ENCODE measurements around the gene EID2B.
A peak's percentile ranks its signal among the peaks of the same experiment; 100 is the strongest.

The EID2B gene, protein sequence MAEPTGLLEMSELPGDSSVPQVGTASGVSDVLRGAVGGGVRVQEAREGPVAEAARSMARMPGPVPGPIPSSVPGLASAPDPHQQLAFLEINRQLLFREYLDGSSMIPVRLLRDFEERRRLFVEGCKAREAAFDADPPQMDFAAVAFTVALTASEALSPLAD

DNA sequence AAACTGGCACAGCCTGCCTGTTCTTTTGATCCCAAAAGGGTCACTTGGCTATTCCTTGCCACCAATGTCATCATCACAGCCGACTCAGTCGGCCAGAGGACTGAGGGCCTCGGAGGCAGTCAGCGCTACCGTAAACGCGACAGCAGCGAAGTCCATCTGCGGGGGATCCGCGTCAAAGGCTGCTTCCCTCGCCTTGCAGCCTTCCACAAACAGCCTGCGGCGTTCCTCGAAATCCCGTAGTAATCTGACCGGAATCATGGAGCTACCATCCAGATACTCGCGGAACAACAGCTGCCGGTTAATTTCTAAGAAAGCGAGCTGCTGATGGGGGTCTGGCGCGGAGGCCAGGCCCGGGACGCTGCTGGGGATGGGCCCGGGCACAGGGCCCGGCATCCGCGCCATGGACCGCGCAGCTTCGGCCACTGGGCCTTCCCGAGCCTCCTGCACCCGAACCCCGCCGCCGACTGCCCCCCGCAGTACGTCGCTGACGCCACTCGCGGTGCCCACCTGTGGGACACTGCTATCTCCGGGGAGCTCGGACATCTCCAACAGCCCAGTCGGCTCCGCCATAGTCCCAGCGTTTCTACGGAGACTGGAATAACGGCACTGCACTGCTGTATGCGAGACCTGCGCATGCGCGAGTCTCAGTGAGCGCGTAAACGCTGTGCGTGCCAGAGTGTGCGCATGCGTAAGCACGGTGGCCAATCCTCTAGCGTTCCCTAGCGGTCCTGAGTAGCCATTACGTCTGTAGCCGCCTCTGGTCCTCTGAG lies at the start of gene EID2B:
Gene EID2B, minus strand, starts transcription at position 620 of the 770 bp plus-strand sequence. Its CDS starts 50 bp downstream, at position 570.
- peak within 1 kb of the TSS; percentile 91 for H3K4me3 Mint-ChIP-seq
- H3K36me3 Mint-ChIP-seq, result peaks cover 4% of the 10 kb centered on the region
- H3K27ac Mint-ChIP-seq, result peak within 1 kb of the TSS; percentile 59
- H3K27me3 Mint-ChIP-seq, result no peaks in the 10 kb centered on the region
- peaks cover 27% of the 10 kb centered on the region for H3K4me1 Mint-ChIP-seq
- H3K9me3 Mint-ChIP-seq, result no peaks in the 10 kb centered on the region

DNA sequence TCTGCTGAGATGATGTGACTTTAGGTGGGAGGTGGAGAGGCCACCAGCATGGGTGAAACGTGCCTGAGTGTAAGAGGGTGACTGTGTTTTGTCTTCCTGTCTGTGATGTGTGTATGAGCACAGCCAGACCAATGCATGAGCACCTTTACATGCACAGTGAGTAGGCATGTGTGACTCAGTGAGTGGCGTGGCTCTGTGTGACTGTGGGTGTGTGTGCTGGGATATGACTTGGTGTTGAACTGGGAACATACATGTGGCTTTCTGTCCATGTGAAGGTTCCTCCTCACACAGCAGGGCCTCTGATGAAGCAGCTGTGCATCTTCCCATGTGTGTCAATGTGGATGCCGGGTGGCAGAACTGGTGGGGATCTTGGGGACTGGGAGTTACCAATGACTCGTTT lies 49.8 kb upstream of the EID2B start:
- Mint-ChIP-seq H3K9me3 (peaks cover 7% of the 10 kb centered on the region), H3K4me1 (peaks cover 4% of the 10 kb centered on the region), H3K27ac (no peak overlapping the region), H3K4me3 (no peak overlapping the region), H3K36me3 (peaks cover 3% of the 10 kb centered on the region), H3K27me3 (peaks cover 10% of the 10 kb centered on the region)

DNA sequence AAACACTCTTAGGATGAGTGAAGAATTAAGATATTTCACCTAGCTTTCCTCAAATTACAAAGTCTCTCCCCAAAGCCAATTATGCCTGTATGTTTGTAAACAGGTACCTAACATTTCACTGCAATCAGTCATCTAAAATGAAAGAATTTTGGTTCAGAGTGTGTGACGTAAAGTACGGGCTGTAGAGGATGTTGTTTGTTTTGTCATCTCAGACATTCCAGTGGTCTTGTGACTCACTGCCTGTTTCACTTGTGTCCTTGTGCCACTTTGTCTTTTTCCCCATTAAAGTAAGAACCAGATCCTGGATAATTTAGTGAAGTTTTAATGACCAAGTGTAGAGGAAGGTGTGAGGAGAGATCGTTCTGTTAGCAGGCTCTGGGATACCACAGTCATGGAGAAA lies 36.0 kb upstream of the EID2B start:
- Mint-ChIP-seq H3K36me3 (no peaks in the 10 kb centered on the region), H3K4me1 (no peaks in the 10 kb centered on the region), H3K4me3 (no peak overlapping the region), H3K27ac (no peak overlapping the region), H3K9me3 (no peaks in the 10 kb centered on the region), H3K27me3 (no peaks in the 10 kb centered on the region)

DNA sequence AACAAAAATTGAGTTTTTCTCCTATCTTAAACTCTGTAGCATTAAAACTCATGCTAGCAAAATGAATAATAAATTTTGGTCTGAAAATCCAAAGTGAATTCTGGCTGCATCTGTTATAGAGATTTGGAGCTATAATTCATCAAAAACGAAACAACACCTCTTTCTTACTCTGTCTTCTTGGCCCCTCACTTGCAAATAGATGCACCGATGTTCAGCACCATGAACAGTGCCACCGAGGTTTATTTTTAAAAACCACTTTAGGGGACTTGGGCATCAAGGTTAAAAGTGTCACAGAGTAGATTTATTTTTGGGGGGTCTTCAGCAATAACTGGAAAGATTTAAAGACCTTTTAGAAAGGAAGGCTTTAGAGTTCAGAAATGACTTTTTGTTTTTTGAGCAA lies 33.4 kb upstream of the EID2B start:
- Mint-ChIP-seq H3K4me1 (no peaks in the 10 kb centered on the region), H3K27ac (no peak overlapping the region), H3K27me3 (no peaks in the 10 kb centered on the region), H3K36me3 (no peaks in the 10 kb centered on the region), H3K4me3 (no peak overlapping the region), H3K9me3 (no peaks in the 10 kb centered on the region)

DNA sequence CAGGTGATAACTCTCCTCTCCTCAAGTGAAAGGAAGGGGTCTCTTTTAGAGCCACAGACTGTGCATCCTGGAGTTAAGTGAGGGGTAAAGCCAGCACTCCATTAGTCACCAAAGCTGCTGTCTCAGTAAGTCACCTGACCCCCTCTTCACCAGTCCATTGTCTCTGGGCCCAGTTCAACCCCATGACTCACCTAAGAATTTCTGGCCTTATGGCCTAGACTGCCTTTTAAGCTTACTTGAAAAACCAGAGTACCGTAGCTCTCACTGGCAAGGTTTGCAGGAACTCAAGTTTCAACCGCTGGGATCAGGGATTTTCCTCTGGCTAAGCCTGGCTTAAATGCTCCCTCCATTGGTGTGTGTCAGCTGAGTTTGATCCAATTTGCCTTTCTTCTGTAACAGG lies 30.8 kb upstream of the EID2B start:
- Mint-ChIP-seq H3K9me3 (no peaks in the 10 kb centered on the region), H3K27ac (no peak overlapping the region), H3K27me3 (no peaks in the 10 kb centered on the region)

DNA sequence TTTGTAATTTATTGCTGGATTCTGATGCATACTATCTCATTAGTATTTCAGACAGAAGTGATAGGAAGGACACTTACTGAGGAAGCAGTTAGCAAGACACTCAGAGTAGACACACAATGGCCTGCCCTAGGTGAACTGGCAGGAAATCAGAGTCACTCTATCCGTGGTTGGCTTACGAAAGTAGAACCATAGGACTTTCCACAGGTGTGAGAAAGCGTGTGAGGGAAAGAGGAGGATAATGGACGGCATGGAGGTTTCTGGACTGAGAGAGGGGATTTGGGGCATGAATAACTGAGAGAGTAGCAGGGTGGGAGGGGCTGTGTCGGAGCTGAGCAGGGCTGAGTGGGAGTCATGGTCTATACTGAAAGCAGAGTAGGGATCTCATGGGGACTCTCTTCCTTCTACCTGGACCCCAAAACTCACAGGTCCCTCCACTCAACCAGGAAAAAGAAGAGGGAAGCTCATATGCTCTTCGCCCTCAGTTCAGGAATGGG lies 26.0 kb upstream of the EID2B start:
- peak overlapping the region; percentile 78 for H3K4me3 Mint-ChIP-seq
- H3K36me3 Mint-ChIP-seq, result no peaks in the 10 kb centered on the region
- H3K4me1 Mint-ChIP-seq, result peaks cover 28% of the 10 kb centered on the region
- H3K9me3 Mint-ChIP-seq, result no peaks in the 10 kb centered on the region
- peak overlapping the region; percentile 96 for H3K27ac Mint-ChIP-seq
- H3K27me3 Mint-ChIP-seq, result no peaks in the 10 kb centered on the region

More for the DNA sequence above, 30.8 kb upstream of the EID2B start:
- Mint-ChIP-seq H3K36me3 (no peaks in the 10 kb centered on the region), H3K4me3 (no peak overlapping the region), H3K4me1 (peaks cover 12% of the 10 kb centered on the region)

DNA sequence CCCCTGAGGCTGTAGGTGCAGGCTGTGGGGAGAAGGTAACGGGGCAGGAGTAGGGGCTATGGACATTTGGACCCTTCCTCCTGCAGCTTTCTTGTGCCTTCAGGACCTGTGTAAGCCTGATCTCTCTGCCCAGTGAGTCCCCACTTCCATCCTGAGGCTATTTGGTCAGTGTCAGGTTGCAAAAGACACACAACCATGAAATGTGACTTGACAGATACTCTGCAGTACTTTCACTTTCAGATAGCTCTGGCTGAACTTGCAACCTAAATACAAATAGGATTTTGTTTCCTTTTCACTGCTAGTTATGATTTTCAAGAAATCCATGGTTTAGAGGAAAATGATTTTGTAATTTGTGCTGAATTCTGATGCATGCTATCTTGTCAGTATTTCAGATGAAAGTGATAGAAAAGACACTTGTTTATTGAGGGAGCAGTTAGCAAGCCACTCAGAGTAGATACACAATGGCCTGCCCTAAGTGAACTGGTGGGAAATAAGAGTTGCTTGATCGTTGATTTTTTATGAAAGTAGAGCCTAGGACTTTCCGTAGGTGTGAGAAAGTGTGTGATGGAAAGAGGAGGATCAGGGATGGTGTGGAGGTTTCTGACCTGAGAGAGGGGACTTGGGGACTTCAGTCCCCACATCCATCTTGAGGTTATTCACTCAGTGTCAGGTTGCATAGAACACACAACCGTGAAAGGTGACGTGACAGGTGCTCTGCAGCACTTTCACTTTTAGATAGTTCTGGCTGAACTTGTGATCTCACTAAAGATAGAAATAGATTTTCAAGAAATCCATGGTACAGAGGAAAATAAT lies 25.4 kb upstream of the EID2B start:
- Mint-ChIP-seq H3K36me3 (no peaks in the 10 kb centered on the region), H3K9me3 (no peaks in the 10 kb centered on the region), H3K27ac (peak overlapping the region; percentile 96), H3K4me3 (peak overlapping the region; percentile 78), H3K27me3 (no peaks in the 10 kb centered on the region), H3K4me1 (peaks cover 32% of the 10 kb centered on the region)

DNA sequence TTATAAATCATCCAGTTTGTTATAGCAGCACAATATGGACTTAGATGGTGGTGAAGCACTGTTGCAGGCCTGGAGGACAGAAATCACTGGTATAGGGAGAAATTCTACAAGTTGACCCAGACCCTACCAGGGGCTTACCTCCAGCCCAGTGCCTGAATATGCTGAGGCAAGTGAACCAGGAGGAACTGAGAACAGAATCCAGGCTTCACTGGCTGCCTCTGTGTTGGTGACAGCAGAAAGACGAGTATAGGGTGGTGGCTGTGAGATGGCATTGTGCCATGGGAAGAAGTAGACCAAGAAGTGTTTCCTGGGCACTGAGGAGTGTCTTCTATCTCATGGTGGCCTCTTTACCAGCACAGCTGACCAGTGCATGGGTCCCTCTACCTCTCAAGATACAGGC lies 23.2 kb upstream of the EID2B start:
- Mint-ChIP-seq H3K9me3 (no peaks in the 10 kb centered on the region), H3K4me3 (no peak overlapping the region), H3K27me3 (no peaks in the 10 kb centered on the region), H3K36me3 (no peaks in the 10 kb centered on the region), H3K4me1 (peaks cover 45% of the 10 kb centered on the region), H3K27ac (no peak overlapping the region)

DNA sequence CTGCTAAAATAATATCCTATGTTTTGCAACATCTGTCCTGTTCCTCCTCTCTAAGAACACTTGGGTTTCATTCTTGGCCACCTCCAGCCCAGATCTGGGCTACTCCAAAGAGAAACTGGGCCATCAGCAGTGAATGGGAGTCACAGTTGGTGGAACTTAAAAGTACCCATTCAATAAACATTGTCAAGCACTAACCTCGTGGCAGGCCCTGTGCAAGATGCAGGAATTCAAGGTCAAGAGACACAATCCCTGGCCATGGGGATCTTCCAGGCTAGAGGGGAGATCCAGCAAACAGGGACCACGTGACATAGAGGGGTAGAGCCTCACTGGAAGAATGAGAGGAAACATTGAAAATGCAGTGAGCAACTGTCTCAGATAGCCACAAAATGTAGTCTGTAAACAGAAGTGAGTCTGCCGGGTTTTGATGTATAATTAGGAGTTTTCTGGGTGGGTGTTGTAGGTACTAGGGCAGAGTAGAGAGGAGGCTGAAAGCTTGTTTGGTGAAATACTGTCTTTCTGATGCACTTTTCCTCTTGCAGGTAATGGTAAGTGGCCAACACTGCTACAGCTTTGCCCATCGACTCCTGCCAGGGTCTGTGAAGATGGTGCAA lies 22.2 kb upstream of the EID2B start:
- Mint-ChIP-seq H3K36me3 (no peaks in the 10 kb centered on the region), H3K27me3 (no peaks in the 10 kb centered on the region), H3K4me3 (no peak overlapping the region), H3K4me1 (peaks cover 45% of the 10 kb centered on the region), H3K9me3 (no peaks in the 10 kb centered on the region), H3K27ac (no peak overlapping the region)

DNA sequence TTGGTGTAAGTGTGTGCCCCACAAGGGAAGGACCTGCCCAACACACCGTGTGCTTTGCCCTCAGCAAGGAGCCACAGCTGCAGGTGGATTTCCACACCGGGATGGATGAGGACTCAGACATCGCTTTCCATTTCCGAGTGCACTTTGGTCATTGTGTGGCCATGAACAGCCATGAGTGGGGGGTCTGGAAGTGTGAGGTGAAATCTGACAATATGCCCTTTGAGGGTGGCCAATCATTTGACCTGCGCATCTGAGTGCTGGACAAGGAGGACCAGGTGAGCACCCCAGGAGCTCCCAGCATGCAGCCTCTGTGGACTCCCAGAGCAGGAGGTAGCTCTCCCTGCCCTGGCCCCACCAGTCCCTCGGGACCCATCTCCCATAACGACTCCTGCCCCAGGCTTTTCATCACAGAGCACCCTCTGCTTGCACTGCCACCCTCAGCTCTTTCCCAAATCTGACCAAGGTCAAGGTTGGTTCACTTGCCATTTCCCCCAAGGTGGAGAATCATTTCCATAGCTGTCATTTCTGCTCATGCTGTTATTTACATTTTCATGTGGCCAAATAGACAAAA lies 20.5 kb upstream of the EID2B start:
- Mint-ChIP-seq H3K27me3 (no peaks in the 10 kb centered on the region), H3K36me3 (no peaks in the 10 kb centered on the region), H3K9me3 (no peaks in the 10 kb centered on the region), H3K4me1 (peaks cover 31% of the 10 kb centered on the region), H3K4me3 (no peak overlapping the region), H3K27ac (no peak overlapping the region)

DNA sequence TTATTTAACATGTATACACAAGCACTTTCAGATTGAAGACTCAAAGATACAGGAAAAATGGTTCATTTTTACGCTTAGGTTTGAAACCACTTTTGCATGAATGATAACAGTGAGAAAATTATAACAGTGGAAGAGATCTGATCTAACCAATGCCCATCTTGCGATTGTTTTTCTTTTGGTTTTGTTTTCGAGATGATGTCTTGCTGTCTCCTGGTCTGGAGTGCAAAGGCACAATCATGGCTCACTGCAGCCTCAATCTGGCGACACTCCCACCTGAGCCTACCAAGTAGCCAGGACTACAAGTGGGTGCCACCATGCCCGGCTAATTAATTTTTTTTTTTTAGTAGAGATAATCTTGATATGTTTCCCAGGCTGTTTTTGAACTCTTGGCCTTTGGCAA lies 17.5 kb upstream of the EID2B start:
- Mint-ChIP-seq H3K36me3 (no peaks in the 10 kb centered on the region), H3K27ac (peak overlapping the region; percentile 91), H3K9me3 (no peaks in the 10 kb centered on the region), H3K27me3 (no peaks in the 10 kb centered on the region), H3K4me3 (no peak overlapping the region), H3K4me1 (peaks cover 35% of the 10 kb centered on the region)

DNA sequence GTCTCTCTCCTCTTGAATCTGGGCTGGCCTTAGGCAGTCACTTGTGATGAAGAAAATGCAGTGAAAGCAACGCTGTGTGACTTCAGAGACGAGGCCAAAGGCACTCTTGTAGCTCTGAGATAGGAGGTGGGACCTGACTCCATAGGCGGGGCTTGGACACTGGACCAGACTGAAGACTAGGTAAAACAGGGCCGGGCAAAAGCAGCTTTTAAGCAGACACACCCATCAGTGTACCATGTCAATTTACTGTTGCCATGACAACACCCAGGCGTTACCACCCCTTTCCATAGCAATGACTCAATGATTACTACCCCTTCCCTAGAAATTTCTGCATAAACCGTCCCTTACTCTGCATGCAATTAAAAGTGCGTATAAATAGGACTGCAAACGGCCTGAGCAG lies 13.9 kb upstream of the EID2B start:
- no peaks in the 10 kb centered on the region for H3K27me3 Mint-ChIP-seq
- no peak overlapping the region for H3K4me3 Mint-ChIP-seq
- no peak overlapping the region for H3K27ac Mint-ChIP-seq

DNA sequence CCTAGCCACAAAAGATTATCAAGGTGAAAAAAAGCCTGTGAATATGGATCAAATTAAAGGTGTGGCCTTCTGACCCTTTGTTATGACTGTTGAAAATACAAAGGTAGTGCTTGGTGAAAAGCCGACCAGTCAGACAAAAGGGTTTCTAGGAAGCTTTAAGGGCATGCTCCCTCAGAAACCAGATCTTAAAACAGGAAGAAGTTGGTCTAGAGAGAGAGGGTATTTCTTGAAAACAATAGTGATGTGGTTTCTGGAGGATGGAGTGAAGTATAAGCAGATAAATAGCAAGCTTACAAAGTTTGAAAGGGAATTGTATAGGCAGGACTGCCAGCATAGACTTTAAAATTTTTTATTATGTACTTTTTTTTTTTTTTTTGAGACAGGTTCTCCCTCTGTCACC lies 12.3 kb upstream of the EID2B start:
- Mint-ChIP-seq H3K4me3 (peak overlapping the region; percentile 48), H3K36me3 (no peaks in the 10 kb centered on the region), H3K9me3 (no peaks in the 10 kb centered on the region), H3K27me3 (no peaks in the 10 kb centered on the region), H3K4me1 (peaks cover 65% of the 10 kb centered on the region), H3K27ac (peak overlapping the region; percentile 76)

More for the DNA sequence above, 13.9 kb upstream of the EID2B start:
- no peaks in the 10 kb centered on the region for H3K36me3 Mint-ChIP-seq
- peaks cover 51% of the 10 kb centered on the region for H3K4me1 Mint-ChIP-seq
- no peaks in the 10 kb centered on the region for H3K9me3 Mint-ChIP-seq

DNA sequence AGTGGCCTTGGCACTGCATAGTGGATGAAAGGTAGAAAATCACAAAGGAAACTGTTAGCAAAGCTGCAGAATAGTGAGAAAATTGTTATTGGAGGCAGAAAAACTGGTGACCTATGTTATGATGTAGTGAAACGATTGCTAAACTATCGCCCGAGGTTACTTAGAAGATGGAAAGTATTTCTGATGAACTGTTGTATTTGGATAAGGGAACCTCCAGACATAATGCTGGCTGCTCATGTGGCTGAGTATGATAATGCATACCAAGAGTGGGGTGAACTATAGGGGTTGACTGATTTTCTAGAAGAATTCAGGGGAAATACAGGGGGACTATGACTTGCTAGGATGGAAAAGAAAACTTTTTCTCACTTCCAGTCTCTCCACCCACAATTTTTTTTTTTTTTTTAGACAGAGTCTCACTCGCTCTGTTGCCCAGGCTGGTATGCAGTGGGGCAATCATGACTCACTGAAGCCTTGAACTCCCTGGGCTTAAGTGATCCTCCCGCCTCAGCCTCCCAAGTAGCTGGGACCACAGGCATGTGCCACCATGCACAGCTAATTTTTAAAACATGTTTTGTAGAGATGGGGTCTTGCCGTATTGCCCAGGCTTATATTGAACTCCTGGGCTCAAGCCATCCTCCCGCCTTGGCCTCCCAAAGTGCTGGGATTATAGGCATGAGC lies 11.7 kb upstream of the EID2B start:
- Mint-ChIP-seq H3K9me3 (no peaks in the 10 kb centered on the region), H3K36me3 (no peaks in the 10 kb centered on the region), H3K4me3 (peak overlapping the region; percentile 48), H3K27ac (peak overlapping the region; percentile 78), H3K4me1 (peaks cover 65% of the 10 kb centered on the region), H3K27me3 (no peaks in the 10 kb centered on the region)

DNA sequence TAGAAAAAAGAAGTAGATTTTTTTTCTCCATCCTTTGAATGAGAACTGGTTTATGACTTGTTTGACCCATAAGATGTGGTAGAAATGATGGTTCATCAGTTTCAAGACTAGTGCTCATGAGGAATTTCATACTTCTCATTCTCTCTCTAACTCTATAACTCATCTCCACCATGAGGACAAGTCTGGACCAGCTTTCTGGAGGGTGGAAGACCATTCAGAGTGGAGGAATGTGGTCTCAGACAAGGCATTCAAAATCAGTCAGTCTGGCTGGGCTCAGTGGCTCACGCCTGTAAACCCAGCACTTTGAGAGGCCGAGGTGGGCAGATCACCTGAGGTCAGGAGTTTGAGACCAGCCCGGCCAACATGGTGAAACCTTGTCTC lies 10.8 kb upstream of the EID2B start:
- Mint-ChIP-seq H3K4me3 (no peak overlapping the region), H3K27me3 (no peaks in the 10 kb centered on the region), H3K36me3 (no peaks in the 10 kb centered on the region), H3K9me3 (no peaks in the 10 kb centered on the region), H3K27ac (no peak overlapping the region), H3K4me1 (peaks cover 73% of the 10 kb centered on the region)

Measured in activated naive CD4-positive, alpha-beta T cell treated with anti-CD3 and anti-CD28 coated beads, Interleukin-2, amount 50 U/mL, for 24 hours (primary cell).